VCaP (cell line): Measurements from ENCODE around the gene NPIPB8.
"Not testable (repeated sequence)": the region's sequence is repeated elsewhere in the genome, so short reads cannot be mapped to it uniquely, and the experiment has no call there.

Experiments used
- H3K27ac ChIP-seq: fragments of 450-650 bp; 2 replicates; pipeline ENCODE4 v1.5.1; 2017

NPIPB8 gene

GRCh38 chr16:28666264-28666663 is 28.4 kb downstream of the NPIPB8 start:
- not testable (repeated sequence) for H3K27ac ChIP-seq

- H3K27ac ChIP-seq: not testable (repeated sequence)
Measured at GRCh38 chr16:28667480-28667879, 29.6 kb downstream of the NPIPB8 start.

GRCh38 chr16:28668199-28668598 is 30.3 kb downstream of the NPIPB8 start:
- H3K27ac ChIP-seq: not testable (repeated sequence)

GRCh38 chr16:28688327-28688952 is 50.6 kb downstream of the NPIPB8 start:
- H3K27ac ChIP-seq: not testable (repeated sequence)

- not testable (repeated sequence) for H3K27ac ChIP-seq
Measured at GRCh38 chr16:28689425-28689824, 51.6 kb downstream of the NPIPB8 start.

GRCh38 chr16:28691722-28692121 is 53.9 kb downstream of the NPIPB8 start:
- H3K27ac ChIP-seq: not testable (repeated sequence)

GRCh38 chr16:28693257-28693950 is 55.5 kb downstream of the NPIPB8 start:
- not testable (repeated sequence) for H3K27ac ChIP-seq

- not testable (repeated sequence) for H3K27ac ChIP-seq
Measured at GRCh38 chr16:28699792-28700191, 61.9 kb downstream of the NPIPB8 start.

- not testable (repeated sequence) for H3K27ac ChIP-seq
Measured at GRCh38 chr16:28700349-28700748, 62.5 kb downstream of the NPIPB8 start.

GRCh38 chr16:28701384-28701783 is 63.5 kb downstream of the NPIPB8 start:
- H3K27ac ChIP-seq: not testable (repeated sequence)

GRCh38 chr16:28704246-28704645 is 66.4 kb downstream of the NPIPB8 start:
- not testable (repeated sequence) for H3K27ac ChIP-seq
